ACC112 (cell line): ENCODE data around the gene DSC2.

Experiments used
- H2AFZ ChIP-seq: fragments of 200-600 bp; sonication (generic); one replicate; pipeline ENCODE4 v1.6.0; 2017; ENCODE audit warnings: antibody characterized with exemption, low read length; ENCODE audit not compliant: unreplicated experiment
- H3K27ac ChIP-seq: fragments of 200-600 bp; sonication (generic); 2 replicates; pipeline ENCODE4 v1.5.1; 2014; ENCODE audit warnings: low read depth, mild to moderate bottlenecking, antibody characterized with exemption, low read length, moderate library complexity
- H3K27me3 ChIP-seq: fragments of 200-600 bp; sonication (generic); 2 replicates; pipeline ENCODE4 v1.6.1; 2014; ENCODE audit warnings: mild to moderate bottlenecking, antibody characterized with exemption, low read length, moderate library complexity, mixed read lengths; ENCODE audit not compliant: insufficient read depth
- H3K36me3 ChIP-seq: fragments of 200-600 bp; sonication (generic); 2 replicates; pipeline ENCODE4 v1.6.1; 2016; ENCODE audit warnings: mild to moderate bottlenecking, antibody characterized with exemption, low read length, moderate library complexity, mixed read lengths; ENCODE audit not compliant: insufficient read depth
- H3K4me1 ChIP-seq: fragments of 200-600 bp; sonication (generic); one replicate; pipeline ENCODE4 v1.6.1; 2016; ENCODE audit warnings: low read length, mixed read lengths; ENCODE audit not compliant: insufficient read depth, unreplicated experiment, control insufficient read depth
- H3K4me3 ChIP-seq: fragments of 200-600 bp; sonication (generic); 2 replicates; pipeline ENCODE4 v1.5.1; 2014; ENCODE audit warnings: mild to moderate bottlenecking, low read depth, low read length
- H3K79me2 ChIP-seq: fragments of 200-600 bp; sonication (generic); one replicate; pipeline ENCODE4 v1.6.0; 2016; ENCODE audit warnings: low read length; ENCODE audit not compliant: control insufficient read depth, unreplicated experiment, insufficient read depth

Gene DSC2

GRCh38 chr18:31097666-31098065 is 4.6 kb downstream of the DSC2 start:
- Histone ChIP-seq H3K79me2 (no peaks in the 10 kb centered on the region), H3K36me3 (no peaks in the 10 kb centered on the region), H2AFZ (no peak overlapping the region)

GRCh38 chr18:31093880-31094279 is 8.3 kb downstream of the DSC2 start:
- Histone ChIP-seq H3K27me3 (no peaks in the 10 kb centered on the region), H3K79me2 (no peaks in the 10 kb centered on the region), H3K36me3 (no peaks in the 10 kb centered on the region), H3K4me3 (no peak overlapping the region), H2AFZ (no peak overlapping the region), H3K4me1 (no peaks in the 10 kb centered on the region), H3K27ac (no peak overlapping the region)

More at GRCh38 chr18:31097666-31098065, 4.6 kb downstream of the DSC2 start:
- H3K27me3 ChIP-seq: peaks cover 14% of the 10 kb centered on the region; the same call in 1 of the 2 replicates
- H3K27ac ChIP-seq: no peak overlapping the region
- H3K4me1 ChIP-seq: no peaks in the 10 kb centered on the region
- H3K4me3 ChIP-seq: no peak overlapping the region

DNA sequence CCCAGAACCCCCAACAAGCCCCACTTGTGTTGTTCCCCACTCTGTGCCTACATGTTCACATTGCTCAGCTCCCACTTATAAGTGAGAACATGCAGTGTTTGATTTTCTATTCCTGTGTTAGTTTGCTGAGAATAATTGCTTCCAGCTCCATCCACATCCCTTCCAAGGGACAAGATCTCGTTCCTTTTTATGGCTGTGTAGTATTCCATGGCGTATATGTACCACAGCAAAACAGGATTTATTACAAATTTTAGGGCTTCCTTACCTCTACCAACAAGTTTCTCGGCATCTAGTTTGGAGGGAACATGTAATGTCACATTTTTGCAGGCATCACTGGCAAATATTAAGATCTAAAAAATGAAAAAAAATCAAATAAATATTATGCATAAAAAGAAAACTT is 8.9 kb downstream of the DSC2 start:
- Histone ChIP-seq H3K4me3 (no peak overlapping the region), H3K79me2 (no peaks in the 10 kb centered on the region), H3K4me1 (no peaks in the 10 kb centered on the region), H2AFZ (no peak overlapping the region), H3K27ac (no peak overlapping the region), H3K36me3 (no peaks in the 10 kb centered on the region), H3K27me3 (no peaks in the 10 kb centered on the region)

DNA sequence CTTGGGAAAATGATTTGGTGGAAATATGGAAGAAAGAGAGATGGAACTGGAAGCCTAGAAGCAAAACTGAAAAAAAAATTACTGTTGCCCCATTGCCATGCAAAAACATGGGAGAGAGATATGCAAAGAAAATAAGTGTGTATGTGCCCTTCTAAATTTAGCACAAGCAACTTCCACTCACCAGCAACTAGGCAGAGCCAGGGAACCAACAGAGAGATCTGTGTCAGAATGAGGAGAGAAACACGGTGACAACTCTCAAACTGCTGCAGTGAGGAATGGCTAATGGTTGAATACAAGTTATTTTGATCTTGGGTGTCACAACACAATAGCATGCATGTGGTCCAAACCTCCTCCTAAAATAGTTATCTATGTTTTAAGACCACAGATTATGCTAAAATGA is 10.9 kb downstream of the DSC2 start:
- Histone ChIP-seq H3K4me1 (no peaks in the 10 kb centered on the region), H3K79me2 (no peaks in the 10 kb centered on the region), H3K36me3 (no peaks in the 10 kb centered on the region), H3K27ac (no peak overlapping the region), H2AFZ (no peak overlapping the region), H3K4me3 (no peak overlapping the region), H3K27me3 (no peaks in the 10 kb centered on the region)

DNA sequence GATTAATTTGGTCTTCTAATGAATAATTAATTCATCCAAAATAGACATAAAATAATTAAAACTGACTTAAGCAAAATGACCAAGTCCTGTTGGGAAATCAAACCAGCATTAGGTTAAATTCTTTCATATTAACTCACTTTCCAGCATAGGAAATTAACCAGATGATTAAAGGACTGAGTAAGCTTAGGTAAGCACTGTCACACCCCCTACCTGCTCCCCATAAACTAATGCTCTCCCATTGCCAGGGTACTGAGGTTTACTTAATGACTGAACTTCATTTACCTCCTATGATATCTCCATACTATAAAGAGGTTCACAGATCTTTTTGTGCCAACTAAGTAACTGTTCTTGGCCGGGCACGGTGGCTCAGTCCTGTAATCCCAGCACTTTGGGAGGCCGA is 13.7 kb downstream of the DSC2 start:
- Histone ChIP-seq H2AFZ (no peak overlapping the region), H3K4me1 (no peaks in the 10 kb centered on the region), H3K79me2 (no peaks in the 10 kb centered on the region), H3K4me3 (no peak overlapping the region), H3K27me3 (no peaks in the 10 kb centered on the region), H3K36me3 (no peaks in the 10 kb centered on the region), H3K27ac (no peak overlapping the region)

GRCh38 chr18:31079973-31080372 is 22.2 kb downstream of the DSC2 start:
- no peaks in the 10 kb centered on the region for H3K79me2 ChIP-seq
- H3K36me3 ChIP-seq: no peaks in the 10 kb centered on the region
- no peak overlapping the region for H3K27ac ChIP-seq
- H3K4me3 ChIP-seq: no peak overlapping the region
- no peaks in the 10 kb centered on the region for H3K27me3 ChIP-seq
- H2AFZ ChIP-seq: no peak overlapping the region
- H3K4me1 ChIP-seq: no peaks in the 10 kb centered on the region

- Histone ChIP-seq H3K36me3 (no peaks in the 10 kb centered on the region), H3K27ac (no peak overlapping the region), H3K4me1 (no peaks in the 10 kb centered on the region), H3K4me3 (no peak overlapping the region), H2AFZ (no peak overlapping the region), H3K27me3 (no peaks in the 10 kb centered on the region), H3K79me2 (no peaks in the 10 kb centered on the region)
Observed at GRCh38 chr18:31077878-31078277, 24.3 kb downstream of the DSC2 start.

- H2AFZ ChIP-seq: no peak overlapping the region
- H3K27me3 ChIP-seq: no peaks in the 10 kb centered on the region
- H3K79me2 ChIP-seq: no peaks in the 10 kb centered on the region
- no peak overlapping the region for H3K4me3 ChIP-seq
- H3K4me1 ChIP-seq: no peaks in the 10 kb centered on the region
- H3K27ac ChIP-seq: no peak overlapping the region
- no peaks in the 10 kb centered on the region for H3K36me3 ChIP-seq
Observed at GRCh38 chr18:31072175-31072574, 30.0 kb downstream of the DSC2 start.

GRCh38 chr18:31070206-31070605 is 32.0 kb downstream of the DSC2 start:
- no peaks in the 10 kb centered on the region for H3K36me3 ChIP-seq
- no peaks in the 10 kb centered on the region for H3K79me2 ChIP-seq
- H3K27me3 ChIP-seq: no peaks in the 10 kb centered on the region
- H3K4me1 ChIP-seq: no peaks in the 10 kb centered on the region
- H3K4me3 ChIP-seq: no peak overlapping the region
- H3K27ac ChIP-seq: no peak overlapping the region
- H2AFZ ChIP-seq: no peak overlapping the region

- H3K79me2 ChIP-seq: no peaks in the 10 kb centered on the region
- H3K27me3 ChIP-seq: no peaks in the 10 kb centered on the region
- H3K4me1 ChIP-seq: no peaks in the 10 kb centered on the region
- H3K27ac ChIP-seq: no peak overlapping the region
- no peak overlapping the region for H2AFZ ChIP-seq
- no peak overlapping the region for H3K4me3 ChIP-seq
- no peaks in the 10 kb centered on the region for H3K36me3 ChIP-seq
Observed at GRCh38 chr18:31066266-31066665, 36.0 kb downstream of the DSC2 start.

- H3K27me3 ChIP-seq: no peaks in the 10 kb centered on the region
- H3K4me1 ChIP-seq: no peaks in the 10 kb centered on the region
- no peak overlapping the region for H2AFZ ChIP-seq
- H3K36me3 ChIP-seq: no peaks in the 10 kb centered on the region
- no peak overlapping the region for H3K4me3 ChIP-seq
- no peaks in the 10 kb centered on the region for H3K79me2 ChIP-seq
- H3K27ac ChIP-seq: no peak overlapping the region
Observed at GRCh38 chr18:31065036-31065773, 37.0 kb downstream of the DSC2 start.
